IMR-90 (cell line): ENCODE measurements around the gene PLAAT4. TPM values are rescaled to one million over a fixed set of nuclear protein-coding genes. Genes with fewer than 3 reads are reported as not detected.

Source experiments
- ATAC-seq: fragments of 200-7000 bp; cut with Tn5 transposase; 2 replicates; pipeline ENCODE4 v1.9.1; 2020; ENCODE audit warnings: low read depth, mild to moderate bottlenecking, moderate library complexity
- BruUV-seq: library from RNA; stranded (reverse); fragments of 400-500 nt; replicated peaks from 2 replicates; lab custom pipeline; 2021; lab: Mats Ljungman, UMichigan
- CTCF ChIA-PET: fragments of 300-600 bp; formaldehyde crosslinking; extraction: SDS; loops from one replicate; lab custom pipeline; 2021; ENCODE audit warnings: antibody characterized with exemption; lab: Yijun Ruan, JAX
- POLR2A ChIA-PET: fragments of 300-600 bp; sonication (Branson Sonifier 250); formaldehyde crosslinking; loops from one replicate; lab custom pipeline; 2022; ENCODE audit warnings: antibody characterized with exemption; ENCODE audit not compliant: unreplicated experiment; lab: Charles Lee
- DNase-seq: peaks from one replicate; pipeline ENCODE4 v3.0.0; 2013
- H2AFZ ChIP-seq: replicated peaks from 2 replicates; pipeline ENCODE3; 2013; ENCODE audit warnings: low read length, mild to moderate bottlenecking; ENCODE audit not compliant: poor library complexity
- H2AK5ac ChIP-seq: 2 replicates; pipeline ENCODE4 v1.6.1; 2013; ENCODE audit warnings: low read depth, low read length, inconsistent platforms
- H2AK9ac ChIP-seq: replicated peaks from 2 replicates; pipeline ENCODE3; 2013; ENCODE audit warnings: mild to moderate bottlenecking, low read depth, low read length, moderate library complexity; ENCODE audit not compliant: poor library complexity
- H2BK120ac ChIP-seq: 2 replicates; pipeline ENCODE4 v1.6.1; 2013; ENCODE audit warnings: low read depth, low read length, inconsistent platforms
- H2BK15ac ChIP-seq: 3 replicates; pipeline ENCODE4 v1.6.1; 2013; ENCODE audit warnings: low read depth, low read length, inconsistent platforms
- H2BK20ac ChIP-seq: 2 replicates; pipeline ENCODE4 v1.6.1; 2013; ENCODE audit warnings: low read depth, mild to moderate bottlenecking, inconsistent platforms, low read length, moderate library complexity
- H2BK5ac ChIP-seq: 2 replicates; pipeline ENCODE4 v1.6.1; 2013; ENCODE audit warnings: mild to moderate bottlenecking, low read depth, low read length, inconsistent platforms; ENCODE audit not compliant: poor library complexity, severe bottlenecking
- H3K14ac ChIP-seq: replicated peaks from 2 replicates; pipeline ENCODE4 v1.6.1; 2013; ENCODE audit warnings: low read depth, low read length, inconsistent platforms
- H3K18ac ChIP-seq: 2 replicates; pipeline ENCODE4 v1.6.1; 2013; ENCODE audit warnings: low read depth, low read length, control low read depth
- H3K23ac ChIP-seq: 2 replicates; pipeline ENCODE4 v1.6.1; 2013; ENCODE audit warnings: low read depth, low read length, inconsistent platforms
- H3K27ac ChIP-seq: 2 replicates; pipeline ENCODE4 v1.5.1; 2013; ENCODE audit warnings: mild to moderate bottlenecking, control low read depth, low read length; ENCODE audit not compliant: insufficient read depth
- H3K27me3 ChIP-seq: 2 replicates; pipeline ENCODE4 v1.6.1; 2013; ENCODE audit warnings: low read length; ENCODE audit not compliant: control insufficient read depth, insufficient read depth
- H3K36me3 ChIP-seq: 2 replicates; pipeline ENCODE4 v1.6.1; 2013; ENCODE audit warnings: low read length, mixed read lengths; ENCODE audit not compliant: control insufficient read depth, insufficient read depth
- H3K4ac ChIP-seq: 2 replicates; pipeline ENCODE4 v1.6.1; 2013; ENCODE audit warnings: low read depth, low read length, inconsistent platforms
- H3K4me1 ChIP-seq: 2 replicates; pipeline ENCODE4 v1.6.1; 2013; ENCODE audit warnings: low read length, mixed read lengths; ENCODE audit not compliant: control insufficient read depth, insufficient read depth
- H3K4me2 ChIP-seq: 2 replicates; pipeline ENCODE4 v1.6.1; 2013; ENCODE audit warnings: low read depth, mild to moderate bottlenecking, control low read depth, low read length, moderate library complexity
- H3K4me3 ChIP-seq: 2 replicates; pipeline ENCODE4 v1.5.1; 2013; ENCODE audit warnings: low read depth, mild to moderate bottlenecking, control low read depth, low read length, moderate library complexity; ENCODE audit not compliant: insufficient read depth
- H3K56ac ChIP-seq: 2 replicates; pipeline ENCODE4 v1.6.1; 2013; ENCODE audit warnings: low read length, inconsistent platforms; ENCODE audit not compliant: insufficient read depth; ENCODE audit errors: extremely low read depth
- H3K79me1 ChIP-seq, 2 experiments: 2 replicates each; pipeline ENCODE4 v1.6.1; 2013; ENCODE audit warnings: low read length in 2 of 2, inconsistent platforms in 1 of 2, low read depth in 1 of 2
- H3K9ac ChIP-seq: 2 replicates; pipeline ENCODE4 v1.6.1; 2013; ENCODE audit warnings: low read depth, low read length, control low read depth
- H3K9me1 ChIP-seq: 2 replicates; pipeline ENCODE4 v1.6.1; 2013; ENCODE audit warnings: low read length, inconsistent platforms; ENCODE audit not compliant: insufficient read depth
- H3K9me3 ChIP-seq: 2 replicates; pipeline ENCODE4 v1.6.1; 2013; ENCODE audit warnings: low read length; ENCODE audit not compliant: control insufficient read depth, insufficient read depth
- H4K20me1 ChIP-seq: 2 replicates; pipeline ENCODE4 v1.6.1; 2013; ENCODE audit warnings: low read length, inconsistent platforms; ENCODE audit not compliant: insufficient read depth
- H4K5ac ChIP-seq: 2 replicates; pipeline ENCODE4 v1.6.1; 2013; ENCODE audit warnings: mild to moderate bottlenecking, low read depth, low read length, control low read depth
- H4K8ac ChIP-seq, 2 experiments: 2 replicates each; pipeline ENCODE4 v1.6.1; 2013; ENCODE audit warnings: low read depth in 2 of 2, low read length in 2 of 2, control low read depth in 1 of 2, inconsistent platforms in 1 of 2
- H4K91ac ChIP-seq: 2 replicates; pipeline ENCODE4 v1.6.1; 2013; ENCODE audit warnings: low read depth, low read length, inconsistent platforms; ENCODE audit not compliant: insufficient read depth
- BHLHE40 ChIP-seq: fragments of 150-350 bp; IDR thresholded peaks from 2 replicates; pipeline ENCODE4 v1.6.1; 2016; ENCODE audit warnings: mild to moderate bottlenecking, low read depth, low read length
- CEBPB ChIP-seq: IDR thresholded peaks from 2 replicates; pipeline ENCODE4 v1.6.1; 2012; ENCODE audit warnings: low read depth, low read length, improper control_type of control experiment
- CHD1 ChIP-seq: IDR thresholded peaks from 2 replicates; pipeline ENCODE4 v1.6.1; 2012; ENCODE audit warnings: low read depth, low read length, improper control_type of control experiment
- CTCF ChIP-seq: conservative IDR thresholded peaks from 2 replicates; pipeline ENCODE4 v1.5.1; 2012; ENCODE audit warnings: mild to moderate bottlenecking, low read depth, low read length, improper control_type of control experiment
- FOS ChIP-seq: fragments of 150-350 bp; IDR thresholded peaks from 2 replicates; pipeline ENCODE4 v1.6.1; 2016; ENCODE audit warnings: low read depth, low read length
- MAFK ChIP-seq: IDR thresholded peaks from 2 replicates; pipeline ENCODE4 v1.6.1; 2012; ENCODE audit warnings: low read depth, low read length, improper control_type of control experiment
- MAZ ChIP-seq: IDR thresholded peaks from 2 replicates; pipeline ENCODE4 v1.6.1; 2012; ENCODE audit warnings: low read depth, mild to moderate bottlenecking, low read length, improper control_type of control experiment, moderate library complexity, borderline replicate concordance
- MXI1 ChIP-seq: IDR thresholded peaks from 2 replicates; pipeline ENCODE4 v1.6.1; 2012; ENCODE audit warnings: low read depth, mild to moderate bottlenecking, low read length, moderate library complexity, borderline replicate concordance
- NFE2L2 ChIP-seq: fragments of 150-350 bp; IDR thresholded peaks from 2 replicates; pipeline ENCODE4 v1.6.1; 2016; ENCODE audit warnings: low read depth, mild to moderate bottlenecking, low read length
- POLR2A ChIP-seq: IDR thresholded peaks from 2 replicates; pipeline ENCODE4 v1.6.1; 2012; ENCODE audit warnings: mild to moderate bottlenecking, low read depth, low read length
- RAD21 ChIP-seq: IDR thresholded peaks from 2 replicates; pipeline ENCODE4 v1.6.1; 2012; ENCODE audit warnings: low read length, improper control_type of control experiment
- RCOR1 ChIP-seq: IDR thresholded peaks from 2 replicates; pipeline ENCODE4 v1.6.1; 2012; ENCODE audit warnings: mild to moderate bottlenecking, low read length, improper control_type of control experiment; ENCODE audit not compliant: insufficient replicate concordance
- RFX5 ChIP-seq: IDR thresholded peaks from 2 replicates; pipeline ENCODE4 v1.8.0; 2012; ENCODE audit warnings: low read depth, mild to moderate bottlenecking, low read length, moderate library complexity
- SMC3 ChIP-seq: fragments of 150-350 bp; IDR thresholded peaks from 2 replicates; pipeline ENCODE4 v1.6.1; 2016; ENCODE audit warnings: low read depth, mild to moderate bottlenecking, antibody characterized with exemption, low read length, moderate library complexity
- USF2 ChIP-seq: fragments of 150-350 bp; IDR thresholded peaks from 2 replicates; pipeline ENCODE4 v1.6.1; 2017; ENCODE audit warnings: mild to moderate bottlenecking, antibody characterized with exemption, low read length, low read depth
- WGBS, 2 experiments: methylation state at CpG; one replicate each; pipeline versions ENCODE4 v1.1.5 to v1.1.7; 2013; ENCODE audit warnings: missing lambda C conversion rate in 2 of 2; ENCODE audit not compliant: insufficient read length in 1 of 2; ENCODE audit errors: extremely low coverage in 2 of 2; 5-methylcytosine and 5-hydroxymethylcytosine counted together
- dilution Hi-C: fragments of 300-500 bp; cut with HindIII; formaldehyde crosslinking; loops from one replicate; pipeline ENCODE4 v1.14.3; 2018; ENCODE audit warnings: low sequenced_read_pairs; ENCODE audit not compliant: unreplicated experiment
- in situ Hi-C: fragments of 300-500 bp; cut with MboI; formaldehyde crosslinking; loops from 3 replicates; pipeline ENCODE4 v1.14.3; 2019; ENCODE audit warnings: low sequenced_read_pairs, inconsistent platforms, mixed read lengths
- intact Hi-C: fragments of 100-400 bp; cut with micrococcal nuclease; formaldehyde crosslinking; loops from 2 replicates; pipeline ENCODE4 v1.10.0; 2022
- polyA plus RNA-seq, 3 experiments: library from polyadenylated mRNA; depleted of rRNA; stranded (reverse); fragments of >200 nt; gene quantifications; 2 replicates each; pipeline ENCODE4 v1.2.3, GENCODE V29; 2012; ENCODE audit warnings: low replicate concordance in 1 of 3
- total RNA-seq: library from RNA; depleted of rRNA; stranded (reverse); fragments of >200 nt; gene quantifications from 2 replicates; pipeline ENCODE4 v1.2.3, GENCODE V29; 2012
- TF ChIP-seq, protein P1 (sequence below): fragments of 150-350 bp; IDR thresholded peaks from 2 replicates; pipeline ENCODE4 v1.6.1; 2016; ENCODE audit warnings: low read depth, mild to moderate bottlenecking, low read length, moderate library complexity, borderline replicate concordance

PLAAT4 gene
- total and polyA plus RNA-seq, 2 of the 4 experiments (the other 2 are of a cell fraction) = 0.17 to 0.18 TPM

DNA sequence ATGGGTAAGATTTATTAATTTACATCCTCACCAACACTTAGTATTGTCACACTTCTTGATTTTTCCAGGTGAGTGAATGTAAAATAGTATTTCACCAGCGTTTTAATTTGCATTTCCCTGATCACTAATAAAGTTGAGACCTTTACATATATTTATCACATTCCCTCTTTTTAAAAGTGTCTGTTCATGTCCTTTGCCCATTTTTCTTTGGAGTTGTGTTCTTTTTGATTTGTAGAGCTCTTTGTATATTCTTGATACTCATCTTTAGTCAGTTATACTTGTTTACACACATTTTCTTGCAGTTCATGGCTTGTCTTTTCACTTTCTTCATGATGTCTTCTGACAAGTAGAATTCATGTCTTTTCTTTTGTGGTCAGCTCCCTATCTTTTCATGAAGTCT, 43.5 kb upstream of the PLAAT4 start:
- Histone ChIP-seq H2BK20ac (no peak overlapping the region), H3K9ac (no peak overlapping the region), H2AFZ (no peak overlapping the region), H4K8ac (no peak overlapping the region), H2AK9ac (no peak overlapping the region), H4K20me1 (no peaks in the 10 kb centered on the region), H2BK15ac (no peak overlapping the region), H2AK5ac (no peak overlapping the region), H2BK5ac (no peak overlapping the region), H3K4me3 (no peak overlapping the region), H3K27ac (no peak overlapping the region), H2BK120ac (no peak overlapping the region), H3K9me1 (no peaks in the 10 kb centered on the region; the same call in 1 of the 2 replicates), H3K4ac (no peak overlapping the region), H4K5ac (no peak overlapping the region), H3K9me3 (no peaks in the 10 kb centered on the region), H4K91ac (no peak overlapping the region), H3K4me2 (no peak overlapping the region), H3K4me1 (no peaks in the 10 kb centered on the region), H3K23ac (no peak overlapping the region), H3K27me3 (peaks cover 39% of the 10 kb centered on the region), H3K79me1 (no peaks in the 10 kb centered on the region), H3K18ac (no peak overlapping the region), H3K56ac (no peak overlapping the region), H3K36me3 (no peaks in the 10 kb centered on the region), H3K14ac (no peak overlapping the region)
- in situ Hi-C loops = loop anchor here (25.0 kb wide), 1 partner anchor 444 kb away; the partner anchor contains the start of gene NAA40
- no TSS peak for BruUV-seq
- ChIA-PET POLR2A (no interaction called here), CTCF (interaction anchor here (1.0 kb wide), 1 partner anchor 15 kb away, joined by 3 read pairs; no protein-coding TSS in a partner anchor)
- intact Hi-C loops = no loop called here
- TF ChIP-seq NFE2L2 (no peak), POLR2A (no peak), MXI1 (no peak), RCOR1 (no peak), CHD1 (no peak), BHLHE40 (no peak), SMC3 (no peak), CEBPB (no peak), FOS (no peak), USF2 (no peak), CTCF (no peak), MAZ (no peak), RAD21 (no peak), MAFK (no peak), RFX5 (no peak)
- TF ChIP-seq, protein P1, sequence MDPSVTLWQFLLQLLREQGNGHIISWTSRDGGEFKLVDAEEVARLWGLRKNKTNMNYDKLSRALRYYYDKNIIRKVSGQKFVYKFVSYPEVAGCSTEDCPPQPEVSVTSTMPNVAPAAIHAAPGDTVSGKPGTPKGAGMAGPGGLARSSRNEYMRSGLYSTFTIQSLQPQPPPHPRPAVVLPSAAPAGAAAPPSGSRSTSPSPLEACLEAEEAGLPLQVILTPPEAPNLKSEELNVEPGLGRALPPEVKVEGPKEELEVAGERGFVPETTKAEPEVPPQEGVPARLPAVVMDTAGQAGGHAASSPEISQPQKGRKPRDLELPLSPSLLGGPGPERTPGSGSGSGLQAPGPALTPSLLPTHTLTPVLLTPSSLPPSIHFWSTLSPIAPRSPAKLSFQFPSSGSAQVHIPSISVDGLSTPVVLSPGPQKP = no peak
- ATAC-seq (no peak), DNase-seq (no peak)
- no CpG with 5 or more reads among the region's 1 CpG for WGBS, 2 experiments
- dilution Hi-C loops = no loop called here
